Measurements from ENCODE around the gene ZNF646. TPM values are rescaled to one million over a fixed set of nuclear protein-coding genes. Genes with fewer than 3 reads are reported as not detected.

ZNF646 gene
- total and polyA plus RNA-seq, 7 experiments from 2014 or later = 3.9 to 49.1 (median 23.9) TPM

GRCh38 chr16:31108035-31108793 is 34.0 kb downstream of the ZNF646 start, which contains the start of gene BCKDK:
Gene BCKDK (plus strand): TSS chr16:31108386. CDS start chr16:31109224, 838 bp downstream.
- ChIA-PET CTCF (interaction anchor here (1.0 kb wide), 1 partner anchor 34 kb away, joined by 5 read pairs; no protein-coding TSS in a partner anchor), POLR2A (interaction anchor here (0.7 to 2.6 kb wide), 6 partner anchors 9 to 75 kb away, joined by 3 to 14 read pairs (median 3); partner anchors contain the start of genes FUS and KAT8)
- no peaks in the 10 kb centered on the region for H3K27me3 ChIP-seq (ENCODE audit: control insufficient read depth in 2 of 2, insufficient read depth in 2 of 2, low read length in 2 of 2)
- ATAC-seq (peak; percentile 82), DNase-seq (peak; percentile 31 to 84 (median 39))
- peaks cover 10 to 32% (median 19%) of the 10 kb centered on the region in 7 donors for H3K4me1 Mint-ChIP-seq
- peak within 1 kb of the TSS; percentile 58 to 88 (median 84) for H3K27ac Mint-ChIP-seq
- peaks cover 4 to 16% of the 10 kb centered on the region in 2 donors for H3K4me1 ChIP-seq (ENCODE audit: control insufficient read depth in 2 of 2, insufficient read depth in 2 of 2, low read length in 2 of 2)
- peak within 1 kb of the TSS; percentile 74 for H3K4me3 ChIP-seq (ENCODE audit: low read length)
- H3K9me3 ChIP-seq (ENCODE audit: control insufficient read depth in 2 of 3, low read length in 3 of 3) = no peaks in the 10 kb centered on the region
- H3K36me3 Mint-ChIP-seq = peaks cover 0 to 11% (median 0%) of the 10 kb centered on the region in 5 donors
- H3K9me3 Mint-ChIP-seq = no peaks in the 10 kb centered on the region
- intact Hi-C loops (cut with micrococcal nuclease) = loop anchor here (2.0 kb wide), 4 partner anchors 13 to 351 kb away; partner anchors contain the start of genes ARMC5 (in 2 of the 2), VKORC1 (in 2 of the 2), ZNF646 (in 2 of the 2) and ZNF668 (in 2 of the 2)
- no peaks in the 10 kb centered on the region for H3K27me3 Mint-ChIP-seq
- H3K4me3 Mint-ChIP-seq = peak within 1 kb of the TSS; percentile 77 to 91 (median 85)
- peaks cover 0 to 38% (median 0%) of the 10 kb centered on the region in 3 experiments for H3K36me3 ChIP-seq (ENCODE audit: control insufficient read depth in 2 of 3, insufficient read depth in 3 of 3, low read length in 3 of 3)
- H3K27ac ChIP-seq (ENCODE audit: low read depth, low read length) = peak within 1 kb of the TSS; percentile 82

GRCh38 chr16:31108794-31109558 is 34.8 kb downstream of the ZNF646 start:
- ATAC-seq = no peak

GRCh38 chr16:31109622-31110021 is 35.4 kb downstream of the ZNF646 start:
- Mint-ChIP-seq H3K27ac (peak overlapping the region in 7 of 9 donors; percentile 39 to 88 (median 69)), H3K27me3 (no peaks in the 10 kb centered on the region), H3K36me3 (peaks cover 0 to 11% (median 0%) of the 10 kb centered on the region in 5 donors), H3K4me3 (peak overlapping the region; percentile 62 to 90 (median 78)), H3K4me1 (peaks cover 10 to 43% (median 19%) of the 10 kb centered on the region in 7 donors), H3K9me3 (no peaks in the 10 kb centered on the region)
- Histone ChIP-seq H3K36me3 (ENCODE audit: control insufficient read depth in 2 of 3, insufficient read depth in 3 of 3, low read length in 3 of 3) (peaks cover 0 to 38% (median 0%) of the 10 kb centered on the region in 3 experiments), H3K4me3 (ENCODE audit: low read length) (no peak overlapping the region), H3K4me1 (ENCODE audit: control insufficient read depth in 2 of 2, insufficient read depth in 2 of 2, low read length in 2 of 2) (peaks cover 4 to 16% of the 10 kb centered on the region in 2 donors), H3K27ac (ENCODE audit: low read depth, low read length) (peak overlapping the region; percentile 2), H3K27me3 (ENCODE audit: control insufficient read depth in 2 of 2, insufficient read depth in 2 of 2, low read length in 2 of 2) (no peaks in the 10 kb centered on the region), H3K9me3 (ENCODE audit: control insufficient read depth in 2 of 3, low read length in 3 of 3) (no peaks in the 10 kb centered on the region)
- intact Hi-C loops (cut with micrococcal nuclease) = loop anchor here (2.0 kb wide), 4 partner anchors 15 to 349 kb away; partner anchors contain the start of genes ARMC5 (in 2 of the 2), VKORC1 (in 2 of the 2), ZNF646 (in 2 of the 2) and ZNF668 (in 2 of the 2)
- no peak for ATAC-seq
- ChIA-PET CTCF (no interaction called here), POLR2A (interaction anchor here (1.8 kb wide), 1 partner anchor 71 kb away, joined by 4 read pairs; the partner anchor contains the start of gene FUS)
- no peak for DNase-seq

More at GRCh38 chr16:31108794-31109558, 34.8 kb downstream of the ZNF646 start:
- CTCF ChIA-PET = no interaction called here
- POLR2A ChIA-PET = interaction anchor here (1.0 to 1.8 kb wide), 2 partner anchors 71 kb away, joined by 3 to 4 read pairs; partner anchors contain the start of gene FUS
- H3K9me3 ChIP-seq (ENCODE audit: control insufficient read depth in 2 of 3, low read length in 3 of 3) = no peaks in the 10 kb centered on the region
- peak overlapping the region in 7 of 9 donors; percentile 51 to 88 (median 69) for H3K27ac Mint-ChIP-seq
- peaks cover 0 to 11% (median 0%) of the 10 kb centered on the region in 5 donors for H3K36me3 Mint-ChIP-seq
- H3K4me3 Mint-ChIP-seq = peak overlapping the region; percentile 62 to 91 (median 80)
- H3K4me1 Mint-ChIP-seq = peaks cover 10 to 38% (median 19%) of the 10 kb centered on the region in 7 donors
- H3K9me3 Mint-ChIP-seq = no peaks in the 10 kb centered on the region
- peaks cover 4 to 16% of the 10 kb centered on the region in 2 donors for H3K4me1 ChIP-seq (ENCODE audit: control insufficient read depth in 2 of 2, insufficient read depth in 2 of 2, low read length in 2 of 2)
- peaks cover 0 to 38% (median 0%) of the 10 kb centered on the region in 3 experiments for H3K36me3 ChIP-seq (ENCODE audit: control insufficient read depth in 2 of 3, insufficient read depth in 3 of 3, low read length in 3 of 3)
- peak overlapping the region; percentile 82 for H3K27ac ChIP-seq (ENCODE audit: low read depth, low read length)
- peak overlapping the region; percentile 74 for H3K4me3 ChIP-seq (ENCODE audit: low read length)
- no peak for DNase-seq
- intact Hi-C loops (cut with micrococcal nuclease) = loop anchor here (2.0 kb wide), 4 partner anchors 14 to 350 kb away; partner anchors contain the start of genes ARMC5 (in 2 of the 2), VKORC1 (in 2 of the 2), ZNF646 (in 2 of the 2) and ZNF668 (in 2 of the 2)
- H3K27me3 Mint-ChIP-seq = no peaks in the 10 kb centered on the region
- H3K27me3 ChIP-seq (ENCODE audit: control insufficient read depth in 2 of 2, insufficient read depth in 2 of 2, low read length in 2 of 2) = no peaks in the 10 kb centered on the region

- peaks cover 4 to 16% of the 10 kb centered on the region in 2 donors for H3K4me1 ChIP-seq (ENCODE audit: control insufficient read depth in 2 of 2, insufficient read depth in 2 of 2, low read length in 2 of 2)
- Mint-ChIP-seq H3K4me3 (peak overlapping the region in 8 of 10 donors; percentile 34 to 90 (median 73)), H3K36me3 (peaks cover 0 to 11% (median 0%) of the 10 kb centered on the region in 5 donors), H3K27ac (peak overlapping the region in 4 of 9 donors; percentile 14 to 80 (median 38)), H3K4me1 (peaks cover 10 to 44% (median 19%) of the 10 kb centered on the region in 7 donors), H3K27me3 (no peaks in the 10 kb centered on the region), H3K9me3 (no peaks in the 10 kb centered on the region)
- DNase-seq (no peak), ATAC-seq (no peak)
- no peaks in the 10 kb centered on the region for H3K9me3 ChIP-seq (ENCODE audit: control insufficient read depth in 2 of 3, low read length in 3 of 3)
- no peak overlapping the region for H3K4me3 ChIP-seq (ENCODE audit: low read length)
- peaks cover 0 to 38% (median 0%) of the 10 kb centered on the region in 3 experiments for H3K36me3 ChIP-seq (ENCODE audit: control insufficient read depth in 2 of 3, insufficient read depth in 3 of 3, low read length in 3 of 3)
- ChIA-PET POLR2A (interaction anchor here (1.8 kb wide), 1 partner anchor 70 kb away, joined by 4 read pairs; the partner anchor contains the start of gene FUS), CTCF (no interaction called here)
- intact Hi-C loops (cut with micrococcal nuclease) = no loop called here
- no peaks in the 10 kb centered on the region for H3K27me3 ChIP-seq (ENCODE audit: control insufficient read depth in 2 of 2, insufficient read depth in 2 of 2, low read length in 2 of 2)
- peak overlapping the region; percentile 2 for H3K27ac ChIP-seq (ENCODE audit: low read depth, low read length)
Observed at GRCh38 chr16:31110106-31111034, 36.1 kb downstream of the ZNF646 start.

GRCh38 chr16:31111881-31112466 is 37.8 kb downstream of the ZNF646 start:
- Histone ChIP-seq H3K9me3 (ENCODE audit: control insufficient read depth in 2 of 3, low read length in 3 of 3) (no peaks in the 10 kb centered on the region), H3K4me3 (ENCODE audit: low read length) (no peak overlapping the region), H3K27ac (ENCODE audit: low read depth, low read length) (no peak overlapping the region), H3K27me3 (ENCODE audit: control insufficient read depth in 2 of 2, insufficient read depth in 2 of 2, low read length in 2 of 2) (no peaks in the 10 kb centered on the region), H3K4me1 (ENCODE audit: control insufficient read depth in 2 of 2, insufficient read depth in 2 of 2, low read length in 2 of 2) (peaks cover 4 to 16% of the 10 kb centered on the region in 2 donors), H3K36me3 (ENCODE audit: control insufficient read depth in 2 of 3, insufficient read depth in 3 of 3, low read length in 3 of 3) (peaks cover 0 to 38% (median 0%) of the 10 kb centered on the region in 3 experiments)
- ChIA-PET CTCF (interaction anchor here (0.8 to 1.2 kb wide), 2 partner anchors 17 to 20 kb away, joined by 3 to 4 read pairs; no protein-coding TSS in a partner anchor), POLR2A (interaction anchor here (0.7 to 1.1 kb wide), 2 partner anchors 30 to 395 kb away, joined by 3 to 5 read pairs; no protein-coding TSS in a partner anchor)
- peaks cover 10 to 39% (median 19%) of the 10 kb centered on the region in 7 donors for H3K4me1 Mint-ChIP-seq
- no peak for DNase-seq
- no peak overlapping the region for H3K4me3 Mint-ChIP-seq
- H3K27ac Mint-ChIP-seq = no peak overlapping the region
- H3K9me3 Mint-ChIP-seq = no peaks in the 10 kb centered on the region
- ATAC-seq = no peak
- peaks cover 0 to 11% (median 0%) of the 10 kb centered on the region in 5 donors for H3K36me3 Mint-ChIP-seq
- no peaks in the 10 kb centered on the region for H3K27me3 Mint-ChIP-seq
- intact Hi-C loops (cut with micrococcal nuclease) = no loop called here
